ENCODE measurements around the gene ACTR3.

The ACTR3 gene

DNA sequence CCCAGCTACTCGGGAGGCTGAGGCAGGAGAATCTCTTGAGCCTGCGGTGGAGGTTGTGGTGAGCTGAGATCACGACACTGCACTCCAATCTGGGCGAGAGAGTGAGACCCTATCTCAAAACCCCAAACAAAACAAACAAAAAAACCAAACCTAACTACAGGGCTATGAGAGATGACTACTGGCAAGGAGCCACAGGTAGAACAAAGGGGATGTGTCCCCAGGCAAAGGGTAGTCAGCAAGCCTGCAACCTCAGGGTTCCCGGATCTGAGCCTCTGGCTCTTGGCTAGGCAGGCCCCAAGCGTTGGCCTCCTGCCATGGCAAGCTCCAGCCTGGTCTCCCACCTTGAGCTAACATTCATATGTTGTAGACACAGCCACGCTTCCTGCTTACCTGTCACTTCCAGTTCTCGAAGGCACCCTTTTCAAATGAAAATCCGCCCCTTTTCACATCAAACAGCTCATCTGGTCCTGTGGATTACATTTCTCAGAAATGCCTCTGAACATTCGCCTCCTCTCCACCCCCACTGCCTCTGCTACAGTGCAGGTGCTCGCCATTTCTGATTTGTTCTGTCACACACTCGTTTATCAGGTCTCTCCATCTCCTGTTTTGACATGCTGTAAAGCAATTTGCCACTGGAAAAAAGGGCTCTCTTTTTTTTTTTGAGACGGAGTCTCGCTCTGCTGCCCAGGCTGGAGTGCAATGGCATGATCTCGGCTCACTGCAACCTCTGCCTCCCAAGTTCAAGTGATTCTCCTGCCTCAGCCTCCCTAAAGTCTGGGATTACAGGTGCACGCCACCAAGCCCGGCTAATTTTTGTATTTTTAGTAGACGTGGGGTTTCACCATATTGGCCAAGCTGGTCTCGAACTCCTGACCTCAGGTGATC, 13.1 kb upstream of the ACTR3 start:
- DNase-seq = peak; percentile 79

DNA sequence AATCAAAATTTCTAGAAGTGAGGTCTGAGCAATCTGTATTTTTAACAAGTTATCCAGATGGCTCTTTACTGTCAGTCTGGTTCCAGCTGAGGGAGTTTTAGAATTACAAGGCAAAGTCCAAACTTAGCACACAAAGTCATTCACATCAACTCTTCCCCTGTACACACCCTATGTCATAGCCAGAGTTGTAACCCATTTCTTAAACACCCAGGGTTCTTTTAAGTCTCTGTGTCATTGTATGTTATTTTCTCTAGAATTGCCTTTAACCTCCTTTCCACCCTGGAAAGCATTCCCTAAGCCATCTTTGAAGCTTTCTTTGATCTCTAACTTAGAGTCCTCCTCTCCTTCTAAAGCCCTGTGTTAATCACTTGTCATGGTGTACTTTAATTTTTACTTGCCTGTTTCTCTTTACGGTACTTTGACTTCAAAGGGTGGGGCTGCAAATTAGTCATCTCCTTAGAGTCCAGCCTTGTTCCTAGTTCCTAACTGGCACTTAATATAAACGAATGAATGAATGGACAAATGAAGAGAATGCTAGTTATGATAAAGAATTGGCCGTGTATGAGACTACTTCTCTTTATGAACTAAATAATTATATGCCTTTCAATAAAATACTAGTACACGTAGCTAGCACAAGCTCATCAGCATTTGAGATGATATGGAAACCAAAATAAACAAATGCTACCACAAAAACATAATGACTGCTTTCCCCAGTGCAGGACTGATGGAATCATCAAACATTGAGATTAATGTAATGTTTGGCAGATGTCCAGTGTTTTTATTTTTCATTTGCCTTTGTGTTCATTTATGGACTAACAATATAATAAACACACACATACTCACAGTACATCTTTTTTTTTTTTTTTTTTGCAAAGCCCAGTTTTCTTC, 11.9 kb upstream of the ACTR3 start:
- DNase-seq = no peak

DNA sequence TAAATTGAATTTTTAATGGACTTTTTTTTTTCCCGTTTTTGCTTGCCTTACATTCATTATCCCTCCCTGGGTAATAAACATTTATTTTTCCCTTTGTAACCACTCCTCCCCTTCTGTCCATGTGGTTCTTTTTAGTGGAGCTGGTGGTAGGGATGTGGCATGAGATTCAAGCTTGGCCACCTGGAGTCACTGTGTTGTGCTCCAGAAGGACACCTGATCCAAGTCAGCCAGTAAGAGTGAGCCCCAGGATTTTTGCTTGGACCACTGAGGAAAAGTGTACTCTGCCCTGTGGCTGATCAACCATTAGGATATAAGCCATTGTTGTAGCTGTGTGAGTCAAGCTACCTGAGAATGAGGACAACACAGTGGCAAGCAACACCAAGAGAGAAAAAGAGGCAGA, 11.1 kb upstream of the ACTR3 start:
- DNase-seq = no peak

DNA sequence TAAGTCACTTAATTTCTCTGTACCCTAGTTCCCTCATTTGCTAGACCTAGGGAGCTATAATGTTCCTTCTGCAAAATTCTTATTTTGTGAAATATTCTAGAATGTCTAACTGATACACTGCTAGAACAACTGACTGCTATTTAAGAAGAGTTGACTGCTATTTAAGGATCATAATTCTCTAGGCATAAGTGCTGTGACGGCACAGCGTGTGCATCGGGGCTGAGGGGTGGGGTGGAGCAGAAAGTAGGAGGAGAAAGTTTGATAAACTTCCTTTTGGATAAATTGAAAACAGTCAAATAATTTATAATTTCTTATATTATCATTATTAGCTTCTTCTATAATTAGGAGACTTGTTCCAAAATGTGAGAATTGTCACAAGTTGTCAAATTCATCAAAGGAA, 10.4 kb upstream of the ACTR3 start:
- no peak for DNase-seq

DNA sequence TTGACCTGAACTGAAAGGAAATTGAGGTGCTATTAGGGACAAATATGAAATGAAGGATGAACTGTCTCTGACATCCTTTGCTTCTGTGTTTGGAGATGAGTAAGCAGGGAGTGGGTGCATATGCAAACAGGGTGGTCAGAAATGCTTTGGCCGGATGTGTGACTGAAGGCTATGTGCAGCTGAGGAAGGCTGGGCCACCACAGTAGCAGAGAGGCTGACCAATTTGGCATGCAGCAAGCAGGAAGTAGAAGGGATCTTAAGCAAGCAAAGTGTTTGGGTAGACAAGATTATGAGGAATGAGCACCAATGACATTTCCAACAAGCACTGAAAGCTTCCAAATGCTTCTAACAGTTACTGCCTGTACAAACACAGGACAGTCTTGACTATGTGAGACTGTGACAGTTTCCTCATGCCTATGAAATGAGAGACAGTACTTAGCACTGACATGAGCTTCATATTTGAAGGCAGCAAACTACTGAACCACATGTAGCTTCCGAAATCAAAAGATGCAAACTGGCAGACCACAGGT, 3.3 kb upstream of the ACTR3 start:
- DNase-seq = peak; percentile 33

DNA sequence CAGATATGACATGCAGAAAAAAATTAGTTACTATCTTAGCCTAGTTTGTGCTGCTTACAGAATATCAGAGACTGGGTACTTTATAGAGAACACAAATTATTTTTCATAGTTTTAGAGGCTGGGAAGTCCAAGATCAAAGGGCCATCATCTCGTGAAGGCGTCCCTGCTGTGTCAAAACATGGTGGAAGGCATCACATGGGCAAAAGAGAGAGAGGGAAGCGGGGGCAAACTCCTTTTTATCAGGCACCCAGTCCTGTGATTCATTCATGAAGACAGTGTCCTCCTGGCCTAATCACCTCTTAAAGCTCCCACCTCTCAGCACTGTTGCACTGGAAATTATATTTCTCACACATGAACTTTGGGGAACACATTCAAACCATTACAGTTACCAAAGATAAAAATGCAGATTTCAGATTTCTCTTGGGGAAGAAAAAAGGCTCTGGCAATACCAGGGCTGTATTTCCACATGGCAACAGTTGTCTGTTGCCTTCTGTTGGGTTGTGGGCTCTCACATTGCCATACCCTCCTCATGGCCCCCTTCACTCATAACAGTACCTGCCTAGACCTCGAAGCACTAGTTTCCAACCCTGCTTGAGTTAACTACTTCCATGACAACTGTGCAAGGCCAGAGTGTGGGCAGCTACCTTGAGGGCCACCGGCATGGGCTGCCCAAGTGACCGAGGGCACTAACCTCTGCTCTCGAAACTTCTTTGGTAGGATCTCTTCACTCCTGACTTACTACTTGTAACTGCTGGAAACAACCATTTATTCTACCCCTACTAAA, 2.7 kb upstream of the ACTR3 start:
- DNase-seq = no peak

DNA sequence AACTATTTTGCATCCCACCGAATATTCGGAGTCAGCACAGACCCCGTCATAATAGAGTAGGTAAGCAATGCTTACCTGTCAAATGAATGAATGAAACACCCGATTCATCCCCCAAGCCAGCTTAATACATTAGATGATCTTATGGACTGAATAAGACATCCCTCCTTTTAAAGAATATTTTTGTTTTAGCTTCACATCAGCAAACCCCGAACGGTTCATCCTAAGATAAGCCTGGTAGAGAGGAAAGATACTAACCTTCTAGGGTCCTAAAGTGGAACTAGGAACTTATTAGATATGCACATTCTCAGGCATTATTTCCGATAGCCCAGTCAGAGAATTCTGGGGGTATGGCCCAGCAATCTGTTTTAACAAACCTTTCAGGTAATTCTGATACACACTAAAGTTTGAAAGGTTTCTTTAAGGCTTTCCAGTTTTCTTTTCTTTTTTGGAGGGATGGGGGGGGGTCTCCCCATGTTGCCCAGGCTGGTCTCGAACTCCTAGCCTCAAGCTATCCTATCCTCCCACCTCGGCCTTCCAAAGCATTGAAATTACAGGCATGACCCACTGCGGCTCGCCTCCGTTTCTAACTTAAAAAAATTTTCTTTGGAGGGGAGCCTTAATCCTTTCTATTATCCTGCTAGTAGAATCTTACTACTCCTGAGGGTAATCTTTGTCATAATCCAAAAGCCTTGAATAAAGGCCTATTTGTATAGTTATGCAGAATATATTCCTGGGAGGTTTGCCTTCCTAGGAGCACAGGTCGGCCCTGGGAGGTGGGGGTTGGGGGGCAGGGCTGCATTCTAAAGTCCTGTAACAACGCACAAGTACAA, 1.0 kb upstream of the ACTR3 start:
- DNase-seq = no peak

DNA sequence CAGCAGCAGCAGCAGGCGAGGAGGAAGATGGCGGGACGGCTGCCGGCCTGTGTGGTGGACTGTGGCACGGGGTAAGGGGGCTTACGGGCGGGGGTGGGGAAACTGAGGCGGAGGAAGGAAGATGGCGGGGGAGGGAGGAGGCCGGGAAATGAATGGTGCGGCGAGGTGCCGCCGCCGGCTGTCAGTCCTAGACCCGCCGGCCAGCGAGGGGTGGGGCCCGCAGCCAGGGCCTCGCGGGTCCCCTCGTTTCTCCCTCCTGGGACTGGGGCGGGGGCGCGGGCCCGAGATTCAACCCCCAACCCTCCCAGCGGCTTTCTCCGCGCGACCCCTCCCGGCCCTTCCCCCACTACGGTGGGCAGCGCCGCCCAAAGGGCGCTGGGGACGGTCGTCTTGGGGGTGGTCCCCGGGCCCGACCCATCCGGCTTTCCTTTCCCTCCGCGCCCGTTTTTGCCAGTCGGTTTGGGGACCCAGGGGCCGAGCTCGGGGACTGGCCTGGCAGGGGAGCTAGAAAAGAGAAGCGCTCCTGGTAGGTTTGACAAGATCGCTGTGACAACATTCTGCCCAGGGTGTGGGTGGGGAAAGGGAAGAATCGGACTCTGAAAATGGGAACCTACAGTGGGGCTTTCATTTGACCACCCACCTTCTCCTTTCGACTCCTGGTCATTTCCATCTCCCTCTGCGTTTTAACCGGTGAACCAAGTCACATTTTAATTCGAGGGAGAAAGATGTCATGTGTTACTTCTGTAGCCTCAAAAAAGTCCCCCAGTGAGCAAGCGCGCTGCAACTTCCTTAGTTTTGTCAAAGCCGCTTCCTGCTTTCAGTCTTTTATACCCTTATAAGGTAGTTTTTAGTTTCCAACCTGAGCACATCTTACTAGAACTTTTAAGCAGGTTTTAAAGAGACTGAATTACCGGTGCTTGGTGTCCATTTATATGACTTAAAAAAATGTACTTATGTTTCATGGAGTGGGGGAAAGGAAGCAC, 655 bp downstream of the ACTR3 start:
- peak; percentile 89 for DNase-seq

DNA sequence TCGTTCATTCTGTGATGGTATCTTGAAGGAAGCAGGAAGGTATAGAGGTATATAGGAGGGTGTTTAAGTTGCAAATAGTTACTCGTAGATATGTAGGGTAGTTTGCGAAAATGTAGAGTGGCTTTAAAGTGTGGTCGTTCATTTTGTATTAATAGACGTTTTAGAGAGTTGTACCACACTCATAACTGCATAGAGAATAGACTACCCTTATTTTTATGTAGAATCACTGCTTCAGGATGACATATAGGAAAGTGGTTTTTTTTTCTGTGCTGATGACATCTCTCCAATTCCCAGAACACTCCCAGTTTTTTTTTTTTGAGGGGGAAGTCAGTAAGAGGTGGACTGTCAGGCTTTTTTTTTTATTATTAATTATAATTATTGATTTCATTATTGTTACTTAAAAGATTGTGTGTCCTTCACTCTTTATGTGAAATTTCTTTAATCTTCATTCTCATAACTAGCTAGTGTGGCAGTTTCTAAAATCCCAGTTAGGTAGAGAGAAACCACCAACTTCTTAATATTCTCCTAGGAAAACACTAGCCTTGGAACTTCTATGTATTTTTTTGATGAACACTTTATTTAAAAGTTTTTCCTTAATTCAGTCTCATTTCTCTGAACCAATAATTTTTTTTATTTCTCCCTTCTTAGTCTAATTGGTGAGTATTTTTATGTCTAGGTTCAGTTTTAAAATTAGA, 1.5 kb downstream of the ACTR3 start:
- DNase-seq = no peak

DNA sequence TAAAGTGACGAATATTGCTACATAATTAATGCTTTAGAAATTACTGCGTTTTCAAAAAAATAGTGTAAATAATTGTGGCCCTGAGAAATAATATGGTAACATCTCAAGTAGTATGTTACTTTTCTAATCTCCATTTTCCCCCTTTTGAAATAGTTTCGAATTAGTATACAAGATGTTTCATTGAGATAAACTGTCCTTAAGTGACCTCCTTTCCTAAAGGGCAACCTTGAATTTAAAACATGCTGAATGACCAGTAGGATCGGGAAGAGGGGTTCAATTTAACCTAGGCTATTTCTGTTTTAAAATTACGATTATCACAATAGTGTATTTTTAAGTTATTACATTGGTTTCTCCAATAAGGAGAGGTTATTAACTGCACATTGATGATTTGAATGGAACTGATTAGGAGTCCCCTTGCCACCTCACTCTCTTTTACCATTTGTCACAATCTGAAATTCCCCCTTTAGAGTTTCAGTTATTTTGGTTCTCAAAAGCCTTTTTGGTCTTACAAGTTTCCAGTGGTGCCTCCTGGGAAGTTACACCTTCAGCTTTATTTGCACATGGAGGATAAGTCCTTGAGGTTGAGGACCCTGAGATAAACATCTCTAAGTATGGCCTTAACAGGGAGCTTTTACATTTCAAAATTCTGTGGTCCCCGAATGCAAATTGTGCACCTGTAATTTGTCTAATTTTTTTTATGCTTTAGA, 2.3 kb downstream of the ACTR3 start:
- DNase-seq = no peak

DNA sequence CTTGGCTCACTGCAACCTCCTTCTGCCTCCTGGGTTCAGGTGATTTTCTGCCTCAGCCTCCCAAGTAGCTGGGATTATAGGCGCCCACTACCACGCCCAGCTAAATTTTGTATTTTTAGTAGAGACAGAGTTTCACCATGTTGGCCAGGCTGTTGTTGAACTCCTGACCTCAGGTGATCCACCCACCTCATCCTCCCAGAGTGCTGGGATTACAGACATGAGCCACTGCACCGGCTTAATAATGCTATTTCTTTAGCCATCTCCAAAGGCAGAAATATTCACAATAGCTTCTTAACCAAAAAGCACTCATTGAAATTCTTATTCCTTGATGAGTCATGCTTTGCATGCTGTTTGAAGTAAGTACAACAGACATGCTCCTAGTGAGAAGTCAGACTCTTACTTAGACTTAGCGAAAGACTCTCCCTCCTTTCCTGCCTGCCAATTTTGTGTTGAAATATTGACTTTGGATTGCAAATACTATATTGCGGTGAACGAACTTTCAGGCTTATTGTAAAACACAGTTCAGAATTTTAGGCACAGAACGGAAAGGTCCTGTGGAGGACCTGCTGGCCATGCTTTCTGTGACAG, 4.4 kb downstream of the ACTR3 start:
- no peak for DNase-seq

DNA sequence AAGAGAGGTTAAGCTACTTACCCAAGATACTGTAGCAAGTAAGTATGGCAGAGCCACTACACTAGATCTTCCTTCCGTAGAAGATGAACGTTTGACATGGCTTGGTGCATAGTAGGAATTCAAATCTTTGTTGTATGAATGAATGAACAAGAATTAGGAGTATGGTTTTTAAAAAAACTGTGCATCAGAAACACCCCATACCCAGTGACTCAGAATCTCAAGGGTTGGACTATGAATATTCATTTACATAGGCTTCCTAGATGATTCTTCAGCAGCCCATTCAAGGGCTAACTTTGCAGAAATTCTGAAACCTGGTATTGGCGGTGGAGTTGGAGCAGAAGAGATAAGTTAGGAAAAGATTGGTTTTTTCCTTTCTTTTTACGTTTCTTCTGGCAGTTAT, 5.4 kb downstream of the ACTR3 start:
- DNase-seq = no peak

DNA sequence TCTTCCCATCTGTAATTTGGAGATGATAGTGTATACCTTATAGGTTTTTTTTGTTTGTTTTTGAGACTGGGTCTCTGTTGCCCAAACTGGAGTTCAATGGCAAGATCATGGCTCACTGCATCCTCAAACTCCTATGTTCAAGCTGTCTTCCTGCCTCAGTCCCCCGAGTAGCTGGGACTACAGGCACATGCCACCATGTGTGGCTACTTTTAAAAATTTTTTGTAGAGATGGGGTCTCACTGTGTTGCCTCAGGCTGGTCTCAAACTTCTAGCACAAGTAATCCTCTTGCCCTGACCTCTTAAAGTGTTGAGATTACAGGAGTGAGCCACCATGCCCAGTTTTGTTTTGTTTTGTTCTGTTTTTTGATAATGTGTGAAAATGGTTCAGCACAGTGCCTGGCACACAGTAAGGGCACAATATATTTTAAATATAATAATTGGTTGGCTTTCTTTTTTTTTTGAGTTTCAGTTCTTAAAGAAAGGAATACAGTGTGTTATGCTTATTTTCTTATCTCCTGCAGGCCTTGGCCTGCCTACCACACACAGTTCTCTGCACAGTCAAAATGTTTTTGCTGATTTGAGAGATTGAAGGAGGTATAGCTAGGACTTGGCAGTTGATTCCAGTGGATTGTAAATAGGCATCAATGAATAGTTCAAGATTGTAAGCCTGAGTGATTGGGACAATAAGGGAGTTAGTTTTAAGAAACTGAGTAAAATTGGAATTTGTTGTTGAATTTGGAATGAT, 6.1 kb downstream of the ACTR3 start:
- DNase-seq = no peak

DNA sequence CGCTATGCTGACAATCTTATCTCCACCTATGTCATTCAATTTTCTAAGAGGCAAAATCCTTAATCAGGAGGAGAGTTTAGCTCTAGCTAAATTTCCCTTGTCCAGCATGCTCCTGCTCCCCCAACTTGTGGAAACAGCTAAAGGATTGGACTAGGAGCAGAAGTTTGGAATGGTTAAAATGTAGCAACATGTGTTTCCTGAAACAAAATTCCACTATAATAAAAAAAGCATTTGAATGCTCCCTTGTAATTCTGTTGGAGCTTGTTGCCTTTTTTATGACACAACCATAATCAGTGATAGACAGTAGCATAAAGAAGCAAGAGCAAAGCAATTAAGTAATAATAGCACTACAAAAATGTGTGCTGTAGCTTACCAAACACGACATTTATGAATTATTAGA, 6.9 kb downstream of the ACTR3 start:
- no peak for DNase-seq

DNA sequence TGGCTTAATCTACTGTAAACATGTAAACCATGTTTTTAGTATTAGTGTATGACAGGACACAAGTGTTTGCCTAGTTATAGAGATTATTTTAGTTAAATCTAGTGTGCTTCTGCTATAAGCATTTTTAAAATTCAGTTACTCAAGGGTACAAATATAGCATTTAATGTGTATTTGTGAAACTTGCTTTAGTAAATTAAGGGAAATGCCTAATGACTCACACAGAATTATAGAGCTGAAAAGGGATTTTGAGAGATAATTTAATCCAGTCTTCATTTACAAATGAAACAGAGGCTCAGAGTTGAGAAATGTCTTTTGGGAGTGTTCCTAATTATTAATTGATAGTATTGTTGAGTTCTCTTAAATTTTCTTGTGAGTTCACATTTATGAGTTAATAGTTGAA, 8.2 kb downstream of the ACTR3 start:
- no peak for DNase-seq

DNA sequence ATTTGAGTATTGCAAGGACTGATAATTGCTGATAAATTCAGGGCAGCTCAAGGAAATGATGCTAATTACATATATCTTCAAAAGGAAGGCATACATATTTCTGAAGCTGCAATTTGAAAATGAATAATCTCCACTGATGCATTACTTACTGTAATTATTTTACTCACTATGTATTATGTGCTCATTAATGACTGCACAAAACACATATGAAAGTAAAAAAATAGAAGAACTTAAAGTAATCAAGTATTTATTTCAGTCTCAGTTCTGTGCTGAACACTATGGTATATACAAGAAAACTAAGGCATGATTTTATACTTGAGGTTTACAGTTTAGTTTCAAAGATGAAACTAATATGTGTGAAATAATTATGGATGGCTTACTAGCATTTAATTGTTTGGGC, 9.3 kb downstream of the ACTR3 start:
- no peak for DNase-seq

DNA sequence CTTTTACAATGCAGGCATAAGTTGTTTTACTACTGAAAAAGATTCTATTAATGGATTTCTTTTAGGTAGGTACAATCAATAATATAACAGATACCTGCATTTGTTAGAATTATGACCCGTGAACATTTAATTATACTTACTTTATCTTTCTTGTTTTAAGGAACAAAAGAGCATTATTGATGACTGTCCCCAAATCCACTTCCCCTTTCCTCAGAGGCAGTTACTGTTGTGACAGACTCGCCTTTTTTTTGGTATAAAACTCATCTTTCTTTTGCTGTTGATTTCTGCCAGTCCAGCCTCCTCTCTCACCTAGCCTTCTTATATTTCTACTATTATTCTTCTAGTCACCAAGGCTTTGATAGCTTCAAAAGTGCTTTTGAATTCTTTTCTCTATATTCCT, 12.1 kb downstream of the ACTR3 start:
- DNase-seq = no peak

DNA sequence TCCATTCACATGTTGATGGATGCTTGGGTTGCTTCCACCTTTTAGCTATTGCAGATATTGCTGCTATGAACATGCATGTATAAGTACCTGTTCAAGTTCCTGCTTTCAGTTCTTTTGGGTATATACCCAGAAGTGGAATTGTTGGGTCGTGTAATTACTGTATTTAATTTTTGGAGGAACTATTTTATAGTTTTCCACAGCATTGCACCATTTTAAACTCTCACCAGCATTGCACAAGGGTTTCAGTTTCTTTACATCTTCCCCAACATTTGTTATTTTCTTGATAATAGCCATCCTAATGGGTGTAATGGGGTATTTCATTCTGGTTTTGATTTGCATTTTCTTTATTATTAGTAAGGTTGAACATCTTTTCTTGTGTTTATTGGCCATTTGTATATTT, 16.0 kb downstream of the ACTR3 start:
- no peak for DNase-seq

Measured in CD4-positive, alpha-beta T cell treated with Interleukin-17A for 1 hour (primary cell).